HEK293 (cell line): ENCODE measurements around the gene CCAR1.

ENCODE experiments used
- FEZF1 ChIP-seq: fragments of 450-650 bp; formaldehyde crosslinking; IDR thresholded peaks from 2 replicates; pipeline ENCODE4 v1.5.1; 2016; ENCODE audit warnings: missing biosample characterization, missing genetic modification characterization
- HOXA7 ChIP-seq: sonication (generic); formaldehyde crosslinking; IDR thresholded peaks from 2 replicates; pipeline ENCODE4 v1.8.1; 2022; ENCODE audit warnings: missing genetic modification reagents, borderline replicate concordance
- RBAK ChIP-seq: fragments of 450-650 bp; formaldehyde crosslinking; IDR thresholded peaks from 2 replicates; pipeline ENCODE4 v1.5.1; 2016; ENCODE audit warnings: missing biosample characterization, missing genetic modification characterization
- REST ChIP-seq: fragments of 450-650 bp; formaldehyde crosslinking; IDR thresholded peaks from 2 replicates; pipeline ENCODE4 v1.5.1; 2016; ENCODE audit warnings: missing biosample characterization, missing genetic modification characterization
- SP7 ChIP-seq: fragments of 450-650 bp; formaldehyde crosslinking; IDR thresholded peaks from 2 replicates; pipeline ENCODE4 v1.5.1; 2016; ENCODE audit warnings: missing biosample characterization, missing genetic modification characterization
- ZBTB48 ChIP-seq: fragments of 450-650 bp; formaldehyde crosslinking; IDR thresholded peaks from 2 replicates; pipeline ENCODE4 v1.5.1; 2016; ENCODE audit warnings: missing biosample characterization, missing genetic modification characterization
- ZBTB7A ChIP-seq: fragments of 450-650 bp; formaldehyde crosslinking; IDR thresholded peaks from 2 replicates; pipeline ENCODE4 v1.5.1; 2016; ENCODE audit warnings: low read depth, missing biosample characterization, missing genetic modification characterization
- ZFP37 ChIP-seq: fragments of 450-650 bp; formaldehyde crosslinking; IDR thresholded peaks from 2 replicates; pipeline ENCODE4 v1.5.1; 2016; ENCODE audit warnings: missing biosample characterization, missing genetic modification characterization
- ZFP41 ChIP-seq: fragments of 450-650 bp; formaldehyde crosslinking; IDR thresholded peaks from 2 replicates; pipeline ENCODE4 v1.5.1; 2016; ENCODE audit warnings: missing biosample characterization, missing genetic modification characterization, borderline replicate concordance
- ZFP69B ChIP-seq: fragments of 450-650 bp; formaldehyde crosslinking; IDR thresholded peaks from 2 replicates; pipeline ENCODE4 v1.5.1; 2016; ENCODE audit warnings: missing biosample characterization, missing genetic modification characterization
- ZNF121 ChIP-seq: fragments of 450-650 bp; formaldehyde crosslinking; IDR thresholded peaks from 2 replicates; pipeline ENCODE4 v1.5.1; 2016; ENCODE audit warnings: missing biosample characterization, missing genetic modification characterization
- ZNF146 ChIP-seq: fragments of 450-650 bp; formaldehyde crosslinking; IDR thresholded peaks from 2 replicates; pipeline ENCODE4 v1.5.1; 2016; ENCODE audit warnings: missing biosample characterization, missing genetic modification characterization
- ZNF2 ChIP-seq: fragments of 450-650 bp; formaldehyde crosslinking; IDR thresholded peaks from 2 replicates; pipeline ENCODE4 v1.5.1; 2016; ENCODE audit warnings: missing biosample characterization, missing genetic modification characterization
- ZNF239 ChIP-seq: fragments of 450-650 bp; formaldehyde crosslinking; IDR thresholded peaks from 2 replicates; pipeline ENCODE4 v1.5.1; 2016; ENCODE audit warnings: missing biosample characterization, missing genetic modification characterization
- ZNF24 ChIP-seq: fragments of 450-650 bp; formaldehyde crosslinking; IDR thresholded peaks from 2 replicates; pipeline ENCODE4 v1.5.1; 2016; ENCODE audit warnings: missing biosample characterization, missing genetic modification characterization
- ZNF26 ChIP-seq: fragments of 450-650 bp; formaldehyde crosslinking; IDR thresholded peaks from 2 replicates; pipeline ENCODE4 v1.5.1; 2016; ENCODE audit warnings: missing biosample characterization, missing genetic modification characterization
- ZNF274 ChIP-seq, 2 experiments: fragments of 200-500 bp in 1 of 2; fragments of 450-650 bp in 1 of 2; sonication (Bioruptor generic) in 1 of 2; formaldehyde crosslinking in 1 of 2; IDR thresholded peaks; 2 replicates each; pipeline versions ENCODE4 v1.5.1 to v1.6.1; 2014 to 2016; ENCODE audit warnings: borderline replicate concordance in 1 of 2, inconsistent platforms in 1 of 2, low read length in 1 of 2, missing biosample characterization in 1 of 2, missing genetic modification characterization in 1 of 2
- ZNF350 ChIP-seq: fragments of 450-650 bp; formaldehyde crosslinking; IDR thresholded peaks from 2 replicates; pipeline ENCODE4 v1.5.0; 2017; ENCODE audit warnings: missing biosample characterization, mild to moderate bottlenecking, missing genetic modification characterization
- ZNF501 ChIP-seq: fragments of 450-650 bp; formaldehyde crosslinking; IDR thresholded peaks from 2 replicates; pipeline ENCODE4 v1.5.1; 2016; ENCODE audit warnings: missing biosample characterization, missing genetic modification characterization
- ZNF510 ChIP-seq: fragments of 450-650 bp; formaldehyde crosslinking; IDR thresholded peaks from 2 replicates; pipeline ENCODE4 v1.5.1; 2018; ENCODE audit warnings: mild to moderate bottlenecking, missing genetic modification characterization, missing biosample characterization; ENCODE audit not compliant: insufficient replicate concordance
- ZNF548 ChIP-seq: fragments of 450-650 bp; formaldehyde crosslinking; IDR thresholded peaks from 2 replicates; pipeline ENCODE4 v1.5.1; 2016; ENCODE audit warnings: missing biosample characterization, missing genetic modification characterization
- ZNF629 ChIP-seq: fragments of 450-650 bp; formaldehyde crosslinking; IDR thresholded peaks from 2 replicates; pipeline ENCODE4 v1.5.1; 2017; ENCODE audit warnings: missing biosample characterization, missing genetic modification characterization
- ZNF660 ChIP-seq: fragments of 450-650 bp; IDR thresholded peaks from 2 replicates; pipeline ENCODE4 v1.5.1; 2018; ENCODE audit warnings: missing biosample characterization, mild to moderate bottlenecking, missing genetic modification characterization
- ZNF664 ChIP-seq: fragments of 450-650 bp; formaldehyde crosslinking; IDR thresholded peaks from 2 replicates; pipeline ENCODE4 v1.5.1; 2016; ENCODE audit warnings: missing biosample characterization, missing genetic modification characterization
- ZNF776 ChIP-seq: fragments of 450-650 bp; formaldehyde crosslinking; IDR thresholded peaks from 2 replicates; pipeline ENCODE4 v1.5.0; 2017; ENCODE audit warnings: missing biosample characterization, missing genetic modification characterization, borderline replicate concordance
- ZNF837 ChIP-seq: fragments of 450-650 bp; formaldehyde crosslinking; IDR thresholded peaks from 2 replicates; pipeline ENCODE4 v1.5.1; 2016; ENCODE audit warnings: missing biosample characterization, missing genetic modification characterization
- ZNF843 ChIP-seq: fragments of 450-650 bp; formaldehyde crosslinking; IDR thresholded peaks from 2 replicates; pipeline ENCODE4 v1.5.1; 2016; ENCODE audit warnings: missing biosample characterization, missing genetic modification characterization
- ZSCAN18 ChIP-seq: fragments of 450-650 bp; formaldehyde crosslinking; IDR thresholded peaks from 2 replicates; pipeline ENCODE4 v1.5.1; 2016; ENCODE audit warnings: missing biosample characterization, missing genetic modification characterization
- ZSCAN23 ChIP-seq: fragments of 450-650 bp; formaldehyde crosslinking; IDR thresholded peaks from 2 replicates; pipeline ENCODE4 v1.5.1; 2016; ENCODE audit warnings: missing biosample characterization, missing genetic modification characterization
- TF ChIP-seq, protein P1 (sequence below): fragments of 450-650 bp; formaldehyde crosslinking; IDR thresholded peaks from 2 replicates; pipeline ENCODE4 v1.5.1; 2016; ENCODE audit warnings: missing biosample characterization, missing genetic modification characterization, low read depth
- TF ChIP-seq, protein P2 (sequence below): fragments of 450-650 bp; formaldehyde crosslinking; IDR thresholded peaks from 2 replicates; pipeline ENCODE4 v1.5.1; 2016; ENCODE audit warnings: missing biosample characterization, missing genetic modification characterization

The CCAR1 gene

DNA sequence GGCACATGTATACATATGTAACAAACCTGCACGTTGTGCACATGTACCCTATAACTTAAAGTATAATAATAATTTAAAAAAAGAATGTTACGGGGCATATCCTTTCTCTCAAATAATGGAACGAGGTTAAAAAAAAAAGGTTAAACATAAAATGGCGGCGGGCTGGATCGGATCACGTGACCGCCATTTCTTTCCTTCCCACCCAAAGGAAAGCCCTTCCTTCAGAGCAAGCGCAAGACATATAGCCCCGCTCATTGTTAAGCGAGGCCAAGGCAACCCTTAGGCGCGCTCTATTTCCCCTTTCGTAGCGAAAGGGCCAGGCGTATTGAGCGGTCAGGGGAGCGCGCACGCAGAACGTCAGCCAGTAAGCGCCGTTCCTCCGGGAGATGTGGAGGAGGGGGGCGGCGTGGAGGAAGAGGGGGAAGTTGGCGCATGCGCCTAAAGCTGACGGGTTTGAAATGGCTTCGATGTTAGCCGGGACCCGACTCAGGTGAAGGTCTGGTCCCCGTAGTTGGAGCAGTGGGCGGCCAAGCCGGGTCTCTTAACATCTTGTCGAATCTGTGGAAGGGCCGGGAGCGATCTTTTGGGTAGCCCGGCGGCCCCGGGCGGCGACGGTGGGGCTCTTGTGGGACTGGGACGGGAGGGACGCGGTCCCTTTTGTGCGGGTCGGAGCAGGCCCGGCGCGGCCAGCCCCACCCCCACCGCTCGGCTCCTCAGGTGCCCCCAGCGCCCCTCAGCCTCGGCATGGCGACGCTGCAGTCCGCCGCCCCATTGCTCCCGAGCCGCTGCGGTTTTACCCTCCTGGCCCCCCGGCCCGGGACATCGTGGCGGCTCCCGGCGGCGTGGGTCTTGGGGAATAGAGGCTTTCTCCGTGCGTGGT, at the start of gene CCAR1 (continued):
- TF ChIP-seq HOXA7 (CRISPR knock-in tag) = no peak
- TF ChIP-seq ZSCAN18 (tag by site-specific recombination) = no peak
- TF ChIP-seq ZNF629 (tag by site-specific recombination) = peak; percentile 79
- TF ChIP-seq ZNF510 = no peak
- TF ChIP-seq ZNF664 = peak; percentile 54; the same call in 1 of the 2 replicates
- TF ChIP-seq, protein P1, sequence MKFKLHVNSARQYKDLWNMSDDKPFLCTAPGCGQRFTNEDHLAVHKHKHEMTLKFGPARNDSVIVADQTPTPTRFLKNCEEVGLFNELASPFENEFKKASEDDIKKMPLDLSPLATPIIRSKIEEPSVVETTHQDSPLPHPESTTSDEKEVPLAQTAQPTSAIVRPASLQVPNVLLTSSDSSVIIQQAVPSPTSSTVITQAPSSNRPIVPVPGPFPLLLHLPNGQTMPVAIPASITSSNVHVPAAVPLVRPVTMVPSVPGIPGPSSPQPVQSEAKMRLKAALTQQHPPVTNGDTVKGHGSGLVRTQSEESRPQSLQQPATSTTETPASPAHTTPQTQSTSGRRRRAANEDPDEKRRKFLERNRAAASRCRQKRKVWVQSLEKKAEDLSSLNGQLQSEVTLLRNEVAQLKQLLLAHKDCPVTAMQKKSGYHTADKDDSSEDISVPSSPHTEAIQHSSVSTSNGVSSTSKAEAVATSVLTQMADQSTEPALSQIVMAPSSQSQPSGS (tag by site-specific recombination) = no peak
- TF ChIP-seq ZFP41 (tag by site-specific recombination) = no peak
- no peak for TF ChIP-seq ZNF239 (tag by site-specific recombination)
- 0 out of 2 replicates have a peak, but pooled peaks have one; percentile 25 for TF ChIP-seq ZNF843
- no peak for TF ChIP-seq ZSCAN23 (tag by site-specific recombination)
- TF ChIP-seq SP7 (tag by site-specific recombination) = peak; percentile 39; the same call in 1 of the 2 replicates
- TF ChIP-seq ZNF350 (tag by site-specific recombination) = no peak
- TF ChIP-seq, protein P2, sequence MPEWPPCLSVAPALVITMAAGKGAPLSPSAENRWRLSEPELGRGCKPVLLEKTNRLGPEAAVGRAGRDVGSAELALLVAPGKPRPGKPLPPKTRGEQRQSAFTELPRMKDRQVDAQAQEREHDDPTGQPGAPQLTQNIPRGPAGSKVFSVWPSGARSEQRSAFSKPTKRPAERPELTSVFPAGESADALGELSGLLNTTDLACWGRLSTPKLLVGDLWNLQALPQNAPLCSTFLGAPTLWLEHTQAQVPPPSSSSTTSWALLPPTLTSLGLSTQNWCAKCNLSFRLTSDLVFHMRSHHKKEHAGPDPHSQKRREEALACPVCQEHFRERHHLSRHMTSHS (tag by site-specific recombination) = no peak
- no peak for TF ChIP-seq ZBTB7A (tag by site-specific recombination)
- TF ChIP-seq ZBTB48 = no peak
- peak; percentile 62; the same call in 1 of the 2 replicates for TF ChIP-seq ZFP69B (tag by site-specific recombination)
- peak; percentile 38; the same call in 1 of the 2 replicates for TF ChIP-seq REST (tag by site-specific recombination)
- TF ChIP-seq ZNF501 (tag by site-specific recombination) = peak; percentile 72; the same call in 1 of the 2 replicates
- TF ChIP-seq RBAK = no peak
- TF ChIP-seq ZNF24 = peak; percentile 65; the same call in 1 of the 2 replicates
- TF ChIP-seq ZNF776 (tag by site-specific recombination) = no peak
- no peak for TF ChIP-seq ZNF26 (tag by site-specific recombination)
- no peak for TF ChIP-seq ZNF548 (tag by site-specific recombination)
- peak; percentile 58; the same call in 1 of the 2 replicates for TF ChIP-seq ZFP37 (tag by site-specific recombination)
- TF ChIP-seq ZNF121 = 0 out of 2 replicates have a peak, but pooled peaks have one; percentile 21
- TF ChIP-seq ZNF274 (IDR thresholded peaks at IDR 0.05; ENCODE audit: low read length) = no peak
- no peak for TF ChIP-seq ZNF274 (tag by site-specific recombination; IDR thresholded peaks at IDR 0.05; ENCODE audit: borderline replicate concordance)
- TF ChIP-seq FEZF1 (tag by site-specific recombination) = no peak
- TF ChIP-seq ZNF660 (tag by site-specific recombination) = peak; percentile 60; the same call in 1 of the 2 replicates
- TF ChIP-seq ZNF146 = 0 out of 2 replicates have a peak, but pooled peaks have one; percentile 17
- TF ChIP-seq ZNF837 = no peak
- no peak for TF ChIP-seq ZNF2
